IMR-90 (cell line): ENCODE data around the gene SULT1B1.

Experiments
- CTCF ChIP-seq: conservative IDR thresholded peaks from 2 replicates; pipeline ENCODE4 v1.5.1; 2012; ENCODE audit warnings: mild to moderate bottlenecking, low read depth, low read length, improper control_type of control experiment
- FOS ChIP-seq: fragments of 150-350 bp; IDR thresholded peaks from 2 replicates; pipeline ENCODE4 v1.6.1; 2016; ENCODE audit warnings: low read depth, low read length
- MAFK ChIP-seq: IDR thresholded peaks from 2 replicates; pipeline ENCODE4 v1.6.1; 2012; ENCODE audit warnings: low read depth, low read length, improper control_type of control experiment
- MXI1 ChIP-seq: IDR thresholded peaks from 2 replicates; pipeline ENCODE4 v1.6.1; 2012; ENCODE audit warnings: low read depth, mild to moderate bottlenecking, low read length, moderate library complexity, borderline replicate concordance
- NFE2L2 ChIP-seq: fragments of 150-350 bp; IDR thresholded peaks from 2 replicates; pipeline ENCODE4 v1.6.1; 2016; ENCODE audit warnings: low read depth, mild to moderate bottlenecking, low read length
- POLR2A ChIP-seq: IDR thresholded peaks from 2 replicates; pipeline ENCODE4 v1.6.1; 2012; ENCODE audit warnings: mild to moderate bottlenecking, low read depth, low read length
- RAD21 ChIP-seq: IDR thresholded peaks from 2 replicates; pipeline ENCODE4 v1.6.1; 2012; ENCODE audit warnings: low read length, improper control_type of control experiment
- RCOR1 ChIP-seq: IDR thresholded peaks from 2 replicates; pipeline ENCODE4 v1.6.1; 2012; ENCODE audit warnings: mild to moderate bottlenecking, low read length, improper control_type of control experiment; ENCODE audit not compliant: insufficient replicate concordance
- RFX5 ChIP-seq: IDR thresholded peaks from 2 replicates; pipeline ENCODE4 v1.8.0; 2012; ENCODE audit warnings: low read depth, mild to moderate bottlenecking, low read length, moderate library complexity
- SMC3 ChIP-seq: fragments of 150-350 bp; IDR thresholded peaks from 2 replicates; pipeline ENCODE4 v1.6.1; 2016; ENCODE audit warnings: low read depth, mild to moderate bottlenecking, antibody characterized with exemption, low read length, moderate library complexity
- USF2 ChIP-seq: fragments of 150-350 bp; IDR thresholded peaks from 2 replicates; pipeline ENCODE4 v1.6.1; 2017; ENCODE audit warnings: mild to moderate bottlenecking, antibody characterized with exemption, low read length, low read depth
- TF ChIP-seq, protein P1 (sequence below): fragments of 150-350 bp; IDR thresholded peaks from 2 replicates; pipeline ENCODE4 v1.6.1; 2016; ENCODE audit warnings: low read depth, mild to moderate bottlenecking, low read length, moderate library complexity, borderline replicate concordance

DNA sequence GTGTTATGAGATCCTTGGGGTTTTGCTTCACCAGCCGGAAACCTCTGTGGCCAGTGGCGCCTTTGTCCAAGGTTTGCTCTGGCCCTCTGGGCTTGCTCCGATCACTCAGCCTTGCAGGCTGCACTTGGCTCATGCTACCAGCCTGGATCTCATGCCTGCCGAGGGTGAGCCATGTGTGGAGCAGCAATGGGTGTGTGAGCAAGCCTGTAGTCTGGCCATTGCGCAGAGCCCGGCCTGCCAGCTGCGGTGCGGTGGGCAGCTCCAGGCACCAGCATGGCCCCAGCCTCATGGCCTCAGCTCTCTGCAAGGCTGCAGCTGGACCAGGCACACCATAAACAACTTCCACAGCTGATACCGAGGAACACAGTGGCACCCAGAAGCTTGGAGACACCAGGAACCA is 17.8 kb downstream of the SULT1B1 start:
- TF ChIP-seq CTCF (no peak), POLR2A (no peak), RAD21 (no peak), MXI1 (no peak), USF2 (no peak), RFX5 (no peak), SMC3 (no peak), RCOR1 (no peak), FOS (no peak), MAFK (no peak), NFE2L2 (no peak)
- TF ChIP-seq, protein P1, sequence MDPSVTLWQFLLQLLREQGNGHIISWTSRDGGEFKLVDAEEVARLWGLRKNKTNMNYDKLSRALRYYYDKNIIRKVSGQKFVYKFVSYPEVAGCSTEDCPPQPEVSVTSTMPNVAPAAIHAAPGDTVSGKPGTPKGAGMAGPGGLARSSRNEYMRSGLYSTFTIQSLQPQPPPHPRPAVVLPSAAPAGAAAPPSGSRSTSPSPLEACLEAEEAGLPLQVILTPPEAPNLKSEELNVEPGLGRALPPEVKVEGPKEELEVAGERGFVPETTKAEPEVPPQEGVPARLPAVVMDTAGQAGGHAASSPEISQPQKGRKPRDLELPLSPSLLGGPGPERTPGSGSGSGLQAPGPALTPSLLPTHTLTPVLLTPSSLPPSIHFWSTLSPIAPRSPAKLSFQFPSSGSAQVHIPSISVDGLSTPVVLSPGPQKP, result no peak
